NCI-H2107 treated with DMSO at 0.1 percent for 48 hours (cell line): ENCODE results near the gene NUF2.

Experiments
- DNase-seq: peaks from one replicate; lab custom pipeline; 2025; ENCODE audit not compliant: unreplicated experiment; lab: John Stamatoyannopoulos, UW

The NUF2 gene

GRCh38 chr1:163399976-163400601 is 78.3 kb downstream of the NUF2 start:
- DNase-seq = no peak

GRCh38 chr1:163401211-163401610 is 79.5 kb downstream of the NUF2 start:
- DNase-seq = no peak
